Fibroblast of the conjunctiva (primary cell): Measurements from ENCODE around the gene NFATC2.

Experiments used
- DNase-seq: peaks from one replicate; pipeline ENCODE4 v3.0.0-alpha.2; 2010; ENCODE audit warnings: low read depth

Gene NFATC2

GRCh38 chr20:51429696-51430095 is 112.8 kb downstream of the NFATC2 start:
- no peak for DNase-seq

GRCh38 chr20:51429144-51429482 is 113.4 kb downstream of the NFATC2 start:
- no peak for DNase-seq

- DNase-seq, result no peak
Measured at GRCh38 chr20:51428401-51429143, 113.9 kb downstream of the NFATC2 start.

GRCh38 chr20:51427651-51428291 is 114.7 kb downstream of the NFATC2 start:
- no peak for DNase-seq

GRCh38 chr20:51426718-51427650 is 115.5 kb downstream of the NFATC2 start:
- DNase-seq, result no peak

- DNase-seq, result no peak
Measured at GRCh38 chr20:51425347-51426106, 117.0 kb downstream of the NFATC2 start.

GRCh38 chr20:51424270-51425117 is 118.0 kb downstream of the NFATC2 start:
- DNase-seq, result no peak

- no peak for DNase-seq
Measured at GRCh38 chr20:51423810-51424209, 118.7 kb downstream of the NFATC2 start.

GRCh38 chr20:51423290-51423667 is 119.2 kb downstream of the NFATC2 start:
- DNase-seq, result no peak

- DNase-seq, result no peak
Measured at GRCh38 chr20:51422514-51423289, 119.8 kb downstream of the NFATC2 start.

- no peak for DNase-seq
Measured at GRCh38 chr20:51420805-51421204, 121.7 kb downstream of the NFATC2 start.

GRCh38 chr20:51420111-51420510 is 122.4 kb downstream of the NFATC2 start:
- no peak for DNase-seq

- DNase-seq, result no peak
Measured at GRCh38 chr20:51419646-51420045, 122.9 kb downstream of the NFATC2 start.

- no peak for DNase-seq
Measured at GRCh38 chr20:51419231-51419630, 123.3 kb downstream of the NFATC2 start.

GRCh38 chr20:51418137-51418529 is 124.4 kb downstream of the NFATC2 start:
- DNase-seq, result no peak

- DNase-seq, result no peak
Measured at GRCh38 chr20:51417250-51418136, 125.0 kb downstream of the NFATC2 start.

GRCh38 chr20:51416532-51417249 is 125.8 kb downstream of the NFATC2 start:
- DNase-seq, result no peak

- no peak for DNase-seq
Measured at GRCh38 chr20:51413857-51414256, 128.7 kb downstream of the NFATC2 start.
